C4-2B (cell line): ENCODE measurements around the gene NRAP.

Experiments used
- H3K27ac ChIP-seq: fragments of 450-650 bp; 2 replicates; pipeline ENCODE4 v1.5.1; 2017
- ZFX ChIP-seq: fragments of 450-650 bp; IDR thresholded peaks from 2 replicates; pipeline ENCODE4 v1.6.1; 2017
- TF ChIP-seq, protein P1 (sequence below): fragments of 450-650 bp; conservative IDR thresholded peaks from 2 replicates; pipeline ENCODE4 v1.5.1; 2017; ENCODE audit warnings: mild to moderate bottlenecking

The NRAP gene

DNA sequence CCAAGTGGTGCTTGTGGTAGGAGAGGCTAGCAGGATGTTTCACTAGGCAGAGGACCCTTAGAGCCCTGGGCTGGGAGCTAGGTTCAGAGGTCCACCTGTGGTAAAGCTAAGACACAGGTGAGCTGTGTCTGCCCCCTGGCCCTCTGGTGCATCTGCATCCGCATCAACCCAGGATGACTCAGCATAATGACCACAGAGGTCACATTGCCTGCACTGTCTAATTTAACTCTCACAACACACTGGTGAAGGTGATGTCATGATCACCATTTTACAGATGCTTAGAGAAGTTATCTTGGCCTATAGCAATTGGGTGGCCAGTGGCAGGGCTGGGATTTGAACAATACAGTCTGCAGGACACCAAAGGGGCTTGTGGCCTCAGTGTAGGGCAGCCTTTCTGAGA is 77.9 kb downstream of the NRAP start:
- TF ChIP-seq, protein P1, sequence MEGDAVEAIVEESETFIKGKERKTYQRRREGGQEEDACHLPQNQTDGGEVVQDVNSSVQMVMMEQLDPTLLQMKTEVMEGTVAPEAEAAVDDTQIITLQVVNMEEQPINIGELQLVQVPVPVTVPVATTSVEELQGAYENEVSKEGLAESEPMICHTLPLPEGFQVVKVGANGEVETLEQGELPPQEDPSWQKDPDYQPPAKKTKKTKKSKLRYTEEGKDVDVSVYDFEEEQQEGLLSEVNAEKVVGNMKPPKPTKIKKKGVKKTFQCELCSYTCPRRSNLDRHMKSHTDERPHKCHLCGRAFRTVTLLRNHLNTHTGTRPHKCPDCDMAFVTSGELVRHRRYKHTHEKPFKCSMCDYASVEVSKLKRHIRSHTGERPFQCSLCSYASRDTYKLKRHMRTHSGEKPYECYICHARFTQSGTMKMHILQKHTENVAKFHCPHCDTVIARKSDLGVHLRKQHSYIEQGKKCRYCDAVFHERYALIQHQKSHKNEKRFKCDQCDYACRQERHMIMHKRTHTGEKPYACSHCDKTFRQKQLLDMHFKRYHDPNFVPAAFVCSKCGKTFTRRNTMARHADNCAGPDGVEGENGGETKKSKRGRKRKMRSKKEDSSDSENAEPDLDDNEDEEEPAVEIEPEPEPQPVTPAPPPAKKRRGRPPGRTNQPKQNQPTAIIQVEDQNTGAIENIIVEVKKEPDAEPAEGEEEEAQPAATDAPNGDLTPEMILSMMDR, result no peak
- no peak for TF ChIP-seq ZFX
- no peak overlapping the region for H3K27ac ChIP-seq

GRCh38 chr10:113583571-113583970 is 80.3 kb downstream of the NRAP start:
- H3K27ac ChIP-seq, result no peak overlapping the region
- TF ChIP-seq, protein P1, result no peak
- TF ChIP-seq ZFX, result no peak

GRCh38 chr10:113581092-113581491 is 82.7 kb downstream of the NRAP start:
- no peak overlapping the region for H3K27ac ChIP-seq
- TF ChIP-seq, protein P1, result no peak
- TF ChIP-seq ZFX, result no peak

- TF ChIP-seq, protein P1, result no peak
- TF ChIP-seq ZFX, result no peak
- H3K27ac ChIP-seq, result no peak overlapping the region
Measured at GRCh38 chr10:113578773-113579172, 85.1 kb downstream of the NRAP start.

DNA sequence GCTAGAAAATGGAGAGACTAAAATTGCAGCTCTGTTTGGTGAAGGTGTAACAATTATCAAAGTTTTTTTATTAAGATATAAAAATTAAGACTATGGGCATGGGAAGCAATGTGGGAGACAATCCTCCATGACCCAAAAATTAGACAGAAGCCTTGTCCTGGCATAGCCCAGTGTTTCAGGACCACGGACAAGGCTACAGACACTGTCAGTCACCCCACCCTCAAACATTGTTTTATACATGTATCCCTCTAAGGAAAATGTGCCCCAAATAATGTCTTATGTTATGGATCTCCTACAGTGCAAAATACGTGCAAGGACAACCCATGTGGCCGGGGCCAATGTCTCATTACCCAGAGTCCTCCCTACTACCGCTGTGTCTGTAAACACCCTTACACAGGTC is 87.0 kb downstream of the NRAP start:
- no peak overlapping the region for H3K27ac ChIP-seq
- no peak for TF ChIP-seq ZFX
- TF ChIP-seq, protein P1, result no peak

DNA sequence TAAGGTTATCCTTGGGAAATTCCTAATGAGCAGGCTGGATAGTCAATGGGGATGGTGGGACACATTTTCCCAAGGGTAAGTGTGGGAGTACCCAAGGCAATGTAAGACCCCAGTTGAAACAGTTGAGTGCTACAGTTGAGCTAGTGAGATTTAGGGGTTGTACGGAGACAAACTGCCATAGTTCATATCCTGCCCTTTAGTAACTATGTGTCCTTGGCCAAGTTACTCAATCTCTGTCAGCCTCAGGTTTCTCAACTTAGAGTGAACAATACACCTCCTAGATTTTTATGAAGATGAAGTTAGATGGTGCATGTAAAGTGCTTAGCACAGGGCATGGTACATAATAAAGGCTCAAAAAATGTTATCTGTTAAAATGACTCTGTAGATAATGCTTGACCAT is 90.5 kb downstream of the NRAP start:
- TF ChIP-seq, protein P1, result no peak
- no peak for TF ChIP-seq ZFX

DNA sequence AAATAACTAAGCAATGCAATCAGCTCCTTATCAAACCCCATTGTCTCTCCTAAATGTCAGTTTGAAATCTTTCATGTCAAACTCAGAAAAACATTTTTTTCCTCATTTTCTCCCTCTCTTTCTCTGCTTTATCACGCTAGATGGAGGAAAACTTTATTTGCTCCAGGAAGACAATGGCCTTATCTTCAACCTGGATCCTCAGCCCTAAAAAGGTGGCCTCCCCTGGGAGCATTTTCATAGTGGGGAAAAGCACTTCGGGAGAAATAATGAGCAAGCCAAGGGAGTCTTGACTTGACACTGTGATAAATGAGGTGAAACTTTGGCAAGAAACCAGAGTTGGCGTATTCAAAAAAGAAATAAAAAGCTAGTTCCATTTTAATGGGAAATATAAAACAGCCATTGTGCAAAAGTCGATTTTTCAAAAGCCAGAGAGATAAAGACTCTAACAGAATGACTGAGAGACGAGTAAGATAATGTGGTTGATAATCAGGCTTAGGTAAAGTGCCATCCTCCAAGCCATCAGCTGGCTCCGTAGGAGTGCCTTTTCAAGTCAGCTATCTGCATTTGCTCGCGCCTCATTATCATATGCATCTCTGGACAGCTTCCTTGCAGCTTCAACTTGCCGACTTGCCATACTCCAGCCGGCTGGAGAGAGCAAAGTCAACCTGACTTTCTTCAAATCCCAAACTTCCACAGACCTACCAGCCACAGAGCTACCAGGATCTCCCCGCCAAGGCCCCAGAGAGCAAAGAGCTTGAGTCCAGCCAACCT is 91.1 kb downstream of the NRAP start:
- TF ChIP-seq, protein P1, result no peak
- no peak for TF ChIP-seq ZFX
- H3K27ac ChIP-seq, result no peak overlapping the region

More for the DNA sequence above, 90.5 kb downstream of the NRAP start:
- H3K27ac ChIP-seq, result no peak overlapping the region
